Iris pigment epithelial cell (primary cell): ENCODE measurements around the gene MINAR1.

Experiments used
- DNase-seq: peaks from one replicate; pipeline ENCODE4 v3.0.0-alpha.2; 2011; ENCODE audit warnings: low read depth

MINAR1 gene

GRCh38 chr15:79463781-79464270 lies 31.7 kb downstream of the MINAR1 start:
- no peak for DNase-seq

GRCh38 chr15:79466488-79466887 lies 34.4 kb downstream of the MINAR1 start:
- DNase-seq, result no peak

GRCh38 chr15:79467865-79468586 lies 35.9 kb downstream of the MINAR1 start:
- DNase-seq, result no peak

- DNase-seq, result no peak
These were observed 40.3 kb downstream of the MINAR1 start for GRCh38 chr15:79472446-79472845.

GRCh38 chr15:79474252-79474651 lies 42.1 kb downstream of the MINAR1 start:
- DNase-seq, result peak; percentile 3

- peak; percentile 31 for DNase-seq
These were observed 43.2 kb downstream of the MINAR1 start for GRCh38 chr15:79475306-79475705.

GRCh38 chr15:79478108-79478507 lies 46.0 kb downstream of the MINAR1 start:
- DNase-seq, result no peak

- DNase-seq, result no peak
These were observed 47.5 kb downstream of the MINAR1 start for GRCh38 chr15:79479616-79480015.

GRCh38 chr15:79481793-79482192 lies 49.7 kb downstream of the MINAR1 start:
- no peak for DNase-seq
